Measurements from ENCODE around the gene OR9A2. TPM values are rescaled to one million over a fixed set of nuclear protein-coding genes. Genes with fewer than 3 reads are reported as not detected.

Gene OR9A2
- total and polyA plus RNA-seq, 4 donors, result 0.82 TPM; not detected in 3

- 64 to 67% methylated on average over 2 of the region's 2 CpGs for WGBS, 2 donors
- ATAC-seq (ENCODE audit: insufficient read depth, low FRiP score), result no peak
These were observed 11.8 kb downstream of the OR9A2 start for GRCh38 chr7:143015084-143015483.

DNA sequence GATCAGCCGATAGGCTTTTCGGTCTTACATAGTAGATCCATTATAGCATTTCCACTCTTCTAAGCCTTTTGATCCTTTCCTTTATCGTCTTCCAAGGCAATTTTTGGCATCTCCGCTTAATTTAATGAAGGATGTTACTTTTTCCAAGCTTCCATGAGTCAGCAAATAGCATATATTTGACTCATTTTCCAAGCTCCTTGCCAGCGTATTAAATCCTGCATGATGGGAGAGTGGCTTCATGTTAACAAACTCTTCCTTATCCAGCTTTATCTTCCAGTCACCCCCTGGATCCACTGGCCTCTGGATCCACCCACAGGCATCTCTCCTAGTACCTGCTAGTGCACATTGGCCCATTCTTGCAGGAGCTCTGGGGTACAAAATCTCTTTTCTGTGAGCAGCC is 13.0 kb downstream of the OR9A2 start:
- Histone ChIP-seq H3K4me1 (ENCODE audit: control insufficient read depth in 5 of 5, insufficient read depth in 5 of 5, low read length in 5 of 5) (no peaks in the 10 kb centered on the region), H3K27ac (ENCODE audit: low read depth in 1 of 2, low read length in 1 of 2) (no peak overlapping the region), H3K9ac (ENCODE audit: insufficient read depth in 1 of 2, low read length in 2 of 2) (no peak overlapping the region), H3K9me3 (ENCODE audit: control insufficient read depth in 4 of 4, insufficient read depth in 3 of 4, low read length in 3 of 4) (no peaks in the 10 kb centered on the region), H3K4me3 (no peak overlapping the region), H3K27me3 (ENCODE audit: control insufficient read depth in 3 of 3, insufficient read depth in 3 of 3, low read length in 2 of 3) (peaks cover 0 to 9% (median 0%) of the 10 kb centered on the region in 3 donors), H3K36me3 (ENCODE audit: control insufficient read depth in 4 of 4, insufficient read depth in 4 of 4, low read length in 4 of 4) (no peaks in the 10 kb centered on the region)
- DNase-seq, result peak in 2 of 3 donors; percentile 53 to 56
- ATAC-seq (ENCODE audit: insufficient read depth, low FRiP score), result no peak
- no peak for TF ChIP-seq CTCF (IDR thresholded peaks at IDR 0.05; ENCODE audit: control extremely low read depth, extremely low read depth)
- 64 to 89% methylated on average over 5 of the region's 5 CpGs for WGBS, 2 donors

More at GRCh38 chr7:143015084-143015483, 11.8 kb downstream of the OR9A2 start:
- Histone ChIP-seq H3K27me3 (ENCODE audit: control insufficient read depth in 3 of 3, insufficient read depth in 3 of 3, low read length in 2 of 3) (peaks cover 0 to 6% (median 0%) of the 10 kb centered on the region in 3 donors), H3K36me3 (ENCODE audit: control insufficient read depth in 4 of 4, insufficient read depth in 4 of 4, low read length in 4 of 4) (no peaks in the 10 kb centered on the region), H3K9ac (ENCODE audit: insufficient read depth in 1 of 2, low read length in 2 of 2) (no peak overlapping the region), H3K4me3 (no peak overlapping the region), H3K27ac (ENCODE audit: low read depth in 1 of 2, low read length in 1 of 2) (no peak overlapping the region), H3K9me3 (ENCODE audit: control insufficient read depth in 4 of 4, insufficient read depth in 3 of 4, low read length in 3 of 4) (no peaks in the 10 kb centered on the region), H3K4me1 (ENCODE audit: control insufficient read depth in 5 of 5, insufficient read depth in 5 of 5, low read length in 5 of 5) (no peaks in the 10 kb centered on the region)
- no peak for TF ChIP-seq CTCF (IDR thresholded peaks at IDR 0.05; ENCODE audit: control extremely low read depth, extremely low read depth)
- DNase-seq, result no peak

GRCh38 chr7:143013473-143013872 is 13.5 kb downstream of the OR9A2 start:
- no peaks in the 10 kb centered on the region for H3K36me3 ChIP-seq (ENCODE audit: control insufficient read depth in 4 of 4, insufficient read depth in 4 of 4, low read length in 4 of 4)
- no peaks in the 10 kb centered on the region for H3K9me3 ChIP-seq (ENCODE audit: control insufficient read depth in 4 of 4, insufficient read depth in 3 of 4, low read length in 3 of 4)
- no peak overlapping the region for H3K27ac ChIP-seq (ENCODE audit: low read depth in 1 of 2, low read length in 1 of 2)
- peaks cover 0 to 9% (median 0%) of the 10 kb centered on the region in 3 donors for H3K27me3 ChIP-seq (ENCODE audit: control insufficient read depth in 3 of 3, insufficient read depth in 3 of 3, low read length in 2 of 3)
- WGBS, 2 donors, result 88 to 95% methylated on average over 1 of the region's 1 CpG
- no peaks in the 10 kb centered on the region for H3K4me1 ChIP-seq (ENCODE audit: control insufficient read depth in 5 of 5, insufficient read depth in 5 of 5, low read length in 5 of 5)
- H3K9ac ChIP-seq (ENCODE audit: insufficient read depth in 1 of 2, low read length in 2 of 2), result no peak overlapping the region
- TF ChIP-seq CTCF (IDR thresholded peaks at IDR 0.05; ENCODE audit: control extremely low read depth, extremely low read depth), result no peak
- DNase-seq (no peak), ATAC-seq (ENCODE audit: insufficient read depth, low FRiP score) (peak; percentile 38)
- no peak overlapping the region for H3K4me3 ChIP-seq

DNA sequence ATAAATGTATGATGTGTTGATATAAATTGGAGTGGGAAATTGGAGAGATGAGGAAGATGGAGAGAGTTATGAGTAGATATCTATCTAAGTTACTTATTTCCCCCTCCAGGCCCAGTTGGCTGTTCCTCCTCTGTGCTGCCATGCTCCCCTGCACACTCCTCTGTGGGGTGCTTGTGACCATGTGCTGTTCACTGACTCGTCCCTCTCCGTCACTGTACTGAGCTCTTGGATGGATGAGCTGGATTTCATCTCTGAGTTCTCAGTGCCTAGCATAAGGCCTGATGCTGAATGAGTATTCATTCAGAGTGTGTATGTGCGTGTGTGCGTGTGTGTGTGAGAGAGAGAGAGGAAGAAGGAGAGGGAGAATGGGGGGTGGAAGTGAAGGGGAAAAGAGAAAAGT is 14.5 kb downstream of the OR9A2 start:
- 90 to 93% methylated on average over 4 of the region's 4 CpGs for WGBS, 2 donors
- no peak for TF ChIP-seq CTCF (IDR thresholded peaks at IDR 0.05; ENCODE audit: control extremely low read depth, extremely low read depth)
- Histone ChIP-seq H3K27me3 (ENCODE audit: control insufficient read depth in 3 of 3, insufficient read depth in 3 of 3, low read length in 2 of 3) (peaks cover 0 to 6% (median 3%) of the 10 kb centered on the region in 3 donors), H3K9ac (ENCODE audit: insufficient read depth in 1 of 2, low read length in 2 of 2) (no peak overlapping the region), H3K4me3 (no peak overlapping the region), H3K27ac (ENCODE audit: low read depth in 1 of 2, low read length in 1 of 2) (no peak overlapping the region), H3K4me1 (ENCODE audit: control insufficient read depth in 5 of 5, insufficient read depth in 5 of 5, low read length in 5 of 5) (no peaks in the 10 kb centered on the region), H3K9me3 (ENCODE audit: control insufficient read depth in 4 of 4, insufficient read depth in 3 of 4, low read length in 3 of 4) (no peaks in the 10 kb centered on the region), H3K36me3 (ENCODE audit: control insufficient read depth in 4 of 4, insufficient read depth in 4 of 4, low read length in 4 of 4) (no peaks in the 10 kb centered on the region)
- ATAC-seq (ENCODE audit: insufficient read depth, low FRiP score), result no peak
- DNase-seq, result no peak
